Measurements from ENCODE around the gene PIK3CA. TPM values are rescaled to one million over a fixed set of nuclear protein-coding genes. Genes with fewer than 3 reads are reported as not detected.

Gene PIK3CA
- total and polyA plus RNA-seq, 2 experiments from 2014 or later: 5.1 to 13.4 TPM

- no peak overlapping the region for H3K27ac Mint-ChIP-seq
- no peak overlapping the region for H3K4me3 Mint-ChIP-seq
- no peak overlapping the region for H2AFZ ChIP-seq
- no peaks in the 10 kb centered on the region for H3K36me3 ChIP-seq (ENCODE audit: insufficient read depth)
- H3K4me1 Mint-ChIP-seq: no peaks in the 10 kb centered on the region
- TF ChIP-seq POLR2AphosphoS5 (IDR thresholded peaks at IDR 0.05; ENCODE audit: low read depth) (no peak), EZH2 (IDR thresholded peaks at IDR 0.05; ENCODE audit: low read depth, unreplicated experiment) (no peak), ETS1 (IDR thresholded peaks at IDR 0.05) (no peak), NANOG (IDR thresholded peaks at IDR 0.05; ENCODE audit: borderline replicate concordance) (no peak), JUNB (IDR thresholded peaks at IDR 0.05; ENCODE audit: unreplicated experiment) (no peak), ZNF331 (CRISPR knock-in tag; IDR thresholded peaks at IDR 0.05; ENCODE audit: low read depth) (no peak), EZH2phosphoT487 (IDR thresholded peaks at IDR 0.05; ENCODE audit: unreplicated experiment) (no peak), STAT1 (IDR thresholded peaks at IDR 0.05; ENCODE audit: unreplicated experiment) (no peak), REST (IDR thresholded peaks at IDR 0.05; ENCODE audit: unreplicated experiment) (no peak), CREB1 (CRISPR knock-in tag; IDR thresholded peaks at IDR 0.05; ENCODE audit: low read depth) (no peak), ZNF114 (CRISPR knock-in tag; IDR thresholded peaks at IDR 0.05) (no peak), ZNF462 (CRISPR knock-in tag; IDR thresholded peaks at IDR 0.05) (no peak), CTCF (conservative IDR thresholded peaks at IDR 0.05; ENCODE audit: low read depth in 2 of 2) (no peak)
- 0 out of 2 replicates have a peak, but pooled peaks cover 2% of the 10 kb centered on the region for H3K9me2 ChIP-seq (ENCODE audit: insufficient read depth)
- H3K4me1 ChIP-seq (ENCODE audit: insufficient read depth): no peaks in the 10 kb centered on the region
- no peak overlapping the region for H3K4me2 ChIP-seq
- no peaks in the 10 kb centered on the region for H3K27me3 ChIP-seq (ENCODE audit: insufficient read depth)
- peaks cover 6% of the 10 kb centered on the region; the same call in 2 of the 3 replicates for H3K9me3 Mint-ChIP-seq
- H3K36me3 Mint-ChIP-seq (ENCODE audit: low read depth): no peaks in the 10 kb centered on the region; the same call in 2 of the 3 replicates
- no peak for DNase-seq (ENCODE audit: low spot score)
- H3F3A ChIP-seq (replicated peaks; ENCODE audit: low read depth): no peaks in the 10 kb centered on the region
- H3K4me3 ChIP-seq: no peak overlapping the region
- no peaks in the 10 kb centered on the region for H3K79me2 ChIP-seq (replicated peaks; ENCODE audit: insufficient read depth)
- ATAC-seq: no peak
- H3K27me3 Mint-ChIP-seq (ENCODE audit: insufficient read depth, low read depth, poor library complexity): peaks cover 1% of the 10 kb centered on the region
- H4K20me1 ChIP-seq (replicated peaks; ENCODE audit: insufficient read depth): no peaks in the 10 kb centered on the region
- no peak overlapping the region for H3K27ac ChIP-seq (ENCODE audit: low read depth)
Measured at GRCh38 chr3:179107617-179108016, 40.5 kb upstream of the PIK3CA start.
